OCI-LY3 (cell line): Measurements from ENCODE around the gene LAMA4.

Source experiments
- CTCF ChIP-seq: fragments of 200-600, 300-600 bp; sonication (generic); IDR thresholded peaks from 2 replicates; pipeline ENCODE4 v1.5.1; 2014; ENCODE audit warnings: antibody characterized with exemption, low read length, low read depth
- EZH2phosphoT487 ChIP-seq: fragments of 200-600 bp; shearing (Covaris generic); IDR thresholded peaks from 2 replicates; pipeline ENCODE4 v1.6.1; 2018; ENCODE audit warnings: antibody characterized with exemption, mixed run types, low read depth

GRCh38 chr6:112296694-112297093, 42.3 kb upstream of the LAMA4 start:
- TF ChIP-seq CTCF (no peak), EZH2phosphoT487 (no peak)
